ENCODE measurements around the gene PAH.

Gene PAH

GRCh38 chr12:102911320-102911719 is 5.7 kb downstream of the PAH start (continued):
- TF ChIP-seq PRDM2 (tag by site-specific recombination; IDR thresholded peaks at IDR 0.05; ENCODE audit: borderline replicate concordance): no peak
- TF ChIP-seq ZNF792 (tag by site-specific recombination; IDR thresholded peaks at IDR 0.05): no peak
- TF ChIP-seq ZNF580 (tag by site-specific recombination; IDR thresholded peaks at IDR 0.05): no peak
- TF ChIP-seq ZNF239 (tag by site-specific recombination; IDR thresholded peaks at IDR 0.05): no peak
- no peak for TF ChIP-seq ZNF19 (tag by site-specific recombination; IDR thresholded peaks at IDR 0.05; ENCODE audit: low read depth)
- no peak for TF ChIP-seq ZNF529 (tag by site-specific recombination; IDR thresholded peaks at IDR 0.05; ENCODE audit: insufficient replicate concordance)

DNA sequence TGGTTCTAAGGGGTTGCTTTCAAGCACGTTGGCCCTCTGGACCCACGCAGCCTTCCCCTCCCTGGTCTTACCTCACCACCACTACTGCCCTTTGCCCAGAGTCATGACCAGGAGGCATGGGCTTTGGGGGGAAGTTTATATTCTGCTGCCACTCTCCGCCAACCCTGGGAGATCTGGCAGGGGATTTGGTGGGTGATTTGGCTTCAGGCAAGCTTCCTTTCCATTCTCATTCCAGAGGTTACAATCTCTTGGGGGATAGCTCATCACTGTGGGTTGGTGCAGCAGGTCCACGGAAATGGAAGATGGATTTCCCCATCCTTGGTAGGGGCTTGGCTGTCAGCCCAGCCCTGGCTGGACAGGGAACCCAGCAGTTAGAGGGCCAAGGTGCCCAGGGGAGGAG is 6.3 kb downstream of the PAH start:
- Histone ChIP-seq H3K4me1 (ENCODE audit: control insufficient read depth, insufficient read depth, low read length) (no peaks in the 10 kb centered on the region), H3K4me3 (ENCODE audit: low read depth, low read length) (no peak overlapping the region), H3K9me3 (ENCODE audit: control insufficient read depth, insufficient read depth, low read depth, low read length) (no peaks in the 10 kb centered on the region), H3K36me3 (ENCODE audit: control insufficient read depth in 2 of 2, insufficient read depth in 1 of 2, low read length in 2 of 2) (no peaks in the 10 kb centered on the region), H3K27ac (ENCODE audit: extremely low read depth, low read depth, low read length) (no peak overlapping the region)
- TF ChIP-seq ZNF354C (tag by site-specific recombination; IDR thresholded peaks at IDR 0.05; ENCODE audit: borderline replicate concordance, low read depth): no peak
- TF ChIP-seq ZNF529 (tag by site-specific recombination; IDR thresholded peaks at IDR 0.05; ENCODE audit: insufficient replicate concordance): no peak
- no peak for TF ChIP-seq SCRT1 (tag by site-specific recombination; IDR thresholded peaks at IDR 0.05; ENCODE audit: borderline replicate concordance)
- no peak for TF ChIP-seq ZNF274 (IDR thresholded peaks at IDR 0.05; ENCODE audit: low read length)
- TF ChIP-seq ZNF274 (tag by site-specific recombination; IDR thresholded peaks at IDR 0.05; ENCODE audit: borderline replicate concordance): no peak
- TF ChIP-seq ZNF239 (tag by site-specific recombination; IDR thresholded peaks at IDR 0.05): no peak
- no peak for TF ChIP-seq ZNF704 (tag by site-specific recombination; IDR thresholded peaks at IDR 0.05)
- TF ChIP-seq ZNF768 (tag by site-specific recombination; IDR thresholded peaks at IDR 0.05): no peak
- no peak for TF ChIP-seq TCF7L2 (IDR thresholded peaks at IDR 0.05; ENCODE audit: borderline replicate concordance, low read depth, low read length)
- no peak for TF ChIP-seq WT1 (tag by site-specific recombination; IDR thresholded peaks at IDR 0.05)
- TF ChIP-seq ZNF280C (tag by site-specific recombination; IDR thresholded peaks at IDR 0.05): no peak
- POLR2A ChIA-PET: no interaction called here
- CTCF ChIA-PET: interaction anchor here (0.7 kb wide), 1 partner anchor 105 kb away, joined by 3 read pairs; no protein-coding TSS in a partner anchor
